Left renal pelvis (tissue), 4 donors: Measurements from ENCODE around the gene PIM1. TPM values are rescaled to one million over a fixed set of nuclear protein-coding genes. Genes with fewer than 3 reads are reported as not detected.
A peak's percentile ranks its signal among the peaks of the same experiment; 100 is the strongest.

ENCODE experiments used
- DNase-seq, 4 donors: peaks; one replicate each; pipeline ENCODE4 v3.0.0-alpha.2; 2013; ENCODE audit warnings: low read depth in 4 of 4, low spot score in 3 of 4
- polyA plus RNA-seq, 4 donors: library from polyadenylated mRNA; unstranded; fragments of 120-200 nt; gene quantifications; one replicate each; pipeline ENCODE4 v1.2.1, GENCODE V29; 2013; ENCODE audit not compliant: insufficient read length in 4 of 4

PIM1 gene
- polyA plus RNA-seq, 4 donors: 22.4 to 89.0 (median 26.2) TPM

GRCh38 chr6:37137201-37138090 is 32.5 kb upstream of the PIM1 start:
- peak in 3 of 4 donors; percentile 73 to 88 (median 77) for DNase-seq

- no peak for DNase-seq
Observed at GRCh38 chr6:37138856-37139229, 31.1 kb upstream of the PIM1 start.

GRCh38 chr6:37139230-37139962 is 30.6 kb upstream of the PIM1 start:
- no peak for DNase-seq

GRCh38 chr6:37140145-37140544 is 29.8 kb upstream of the PIM1 start:
- no peak for DNase-seq

- no peak for DNase-seq
Observed at GRCh38 chr6:37141281-37142049, 28.5 kb upstream of the PIM1 start.

- no peak for DNase-seq
Observed at GRCh38 chr6:37142050-37142614, 27.8 kb upstream of the PIM1 start.

GRCh38 chr6:37143585-37143984 is 26.4 kb upstream of the PIM1 start:
- DNase-seq: no peak

GRCh38 chr6:37145443-37145842 is 24.5 kb upstream of the PIM1 start:
- DNase-seq: no peak

GRCh38 chr6:37146735-37147157 is 23.2 kb upstream of the PIM1 start:
- DNase-seq: no peak

GRCh38 chr6:37149745-37150144 is 20.2 kb upstream of the PIM1 start:
- no peak for DNase-seq

GRCh38 chr6:37150314-37150713 is 19.6 kb upstream of the PIM1 start:
- DNase-seq: no peak

- no peak for DNase-seq
Observed at GRCh38 chr6:37155394-37156312, 14.3 kb upstream of the PIM1 start.

- DNase-seq: no peak
Observed at GRCh38 chr6:37158508-37158907, 11.4 kb upstream of the PIM1 start.

GRCh38 chr6:37160922-37161778 is 8.8 kb upstream of the PIM1 start:
- no peak for DNase-seq

GRCh38 chr6:37162740-37163139 is 7.2 kb upstream of the PIM1 start:
- no peak for DNase-seq

GRCh38 chr6:37168163-37168758 is 1.7 kb upstream of the PIM1 start:
- DNase-seq: peak in 1 of 4 donors; percentile 4

GRCh38 chr6:37168811-37169495 is 999 bp upstream of the PIM1 start:
- DNase-seq: peak in 3 of 4 donors; percentile 41 to 60 (median 50)
